ENCODE measurements around the gene SATB1. TPM values are rescaled to one million over a fixed set of nuclear protein-coding genes. Genes with fewer than 3 reads are reported as not detected.

SATB1 gene
- total RNA-seq, 2 donors from 2014 or later = 33.0 to 48.7 TPM

GRCh38 chr3:18382760-18383369 lies 42.3 kb downstream of the SATB1 start:
- TF ChIP-seq, protein P1, sequence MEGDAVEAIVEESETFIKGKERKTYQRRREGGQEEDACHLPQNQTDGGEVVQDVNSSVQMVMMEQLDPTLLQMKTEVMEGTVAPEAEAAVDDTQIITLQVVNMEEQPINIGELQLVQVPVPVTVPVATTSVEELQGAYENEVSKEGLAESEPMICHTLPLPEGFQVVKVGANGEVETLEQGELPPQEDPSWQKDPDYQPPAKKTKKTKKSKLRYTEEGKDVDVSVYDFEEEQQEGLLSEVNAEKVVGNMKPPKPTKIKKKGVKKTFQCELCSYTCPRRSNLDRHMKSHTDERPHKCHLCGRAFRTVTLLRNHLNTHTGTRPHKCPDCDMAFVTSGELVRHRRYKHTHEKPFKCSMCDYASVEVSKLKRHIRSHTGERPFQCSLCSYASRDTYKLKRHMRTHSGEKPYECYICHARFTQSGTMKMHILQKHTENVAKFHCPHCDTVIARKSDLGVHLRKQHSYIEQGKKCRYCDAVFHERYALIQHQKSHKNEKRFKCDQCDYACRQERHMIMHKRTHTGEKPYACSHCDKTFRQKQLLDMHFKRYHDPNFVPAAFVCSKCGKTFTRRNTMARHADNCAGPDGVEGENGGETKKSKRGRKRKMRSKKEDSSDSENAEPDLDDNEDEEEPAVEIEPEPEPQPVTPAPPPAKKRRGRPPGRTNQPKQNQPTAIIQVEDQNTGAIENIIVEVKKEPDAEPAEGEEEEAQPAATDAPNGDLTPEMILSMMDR (IDR thresholded peaks at IDR 0.05) = no peak
- Histone ChIP-seq H3K4me3 (no peak overlapping the region), H3K27ac (no peak overlapping the region), H3K4me1 (ENCODE audit: control insufficient read depth in 1 of 2, low read depth in 2 of 2) (no peaks in the 10 kb centered on the region), H3K36me3 (no peaks in the 10 kb centered on the region), H3K9me3 (no peaks in the 10 kb centered on the region), H3K27me3 (replicated peaks; ENCODE audit: insufficient read depth) (no peaks in the 10 kb centered on the region)
- DNase-seq (ENCODE audit: low spot score) (no peak), ATAC-seq (ENCODE audit: insufficient number of reproducible peaks, low FRiP score, low read depth) (no peak)

GRCh38 chr3:18379647-18380046 lies 45.5 kb downstream of the SATB1 start:
- Histone ChIP-seq H3K27ac (no peak overlapping the region), H3K4me3 (no peak overlapping the region), H3K9me3 (no peaks in the 10 kb centered on the region), H3K27me3 (replicated peaks; ENCODE audit: insufficient read depth) (no peaks in the 10 kb centered on the region), H3K4me1 (ENCODE audit: control insufficient read depth in 1 of 2, low read depth in 2 of 2) (no peaks in the 10 kb centered on the region), H3K36me3 (no peaks in the 10 kb centered on the region)
- ATAC-seq (ENCODE audit: insufficient number of reproducible peaks, low FRiP score, low read depth) = no peak
- TF ChIP-seq, protein P1 (IDR thresholded peaks at IDR 0.05) = no peak
- DNase-seq (ENCODE audit: low spot score) = no peak

DNA sequence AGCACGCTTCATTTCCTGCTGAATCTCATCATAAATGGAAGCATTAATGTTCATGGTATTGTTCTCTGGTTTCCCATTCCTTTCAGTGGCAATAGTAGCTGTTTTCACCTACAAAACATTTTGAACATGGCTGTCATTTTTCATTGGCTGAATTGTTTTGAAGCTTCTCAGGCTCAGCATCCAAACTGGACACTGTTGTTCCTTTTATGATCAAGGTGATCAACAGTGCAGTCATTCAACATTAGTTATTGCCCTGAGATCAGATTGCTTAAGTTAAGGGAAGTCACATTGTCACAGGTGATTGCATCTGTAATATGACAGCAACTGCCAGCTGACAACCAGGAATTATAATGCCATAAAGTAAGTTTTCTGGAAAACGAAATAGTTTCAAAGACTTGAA lies 46.9 kb downstream of the SATB1 start:
- DNase-seq (ENCODE audit: low spot score) = no peak
- Histone ChIP-seq H3K27ac (no peak overlapping the region), H3K4me3 (no peak overlapping the region), H3K27me3 (replicated peaks; ENCODE audit: insufficient read depth) (no peaks in the 10 kb centered on the region), H3K36me3 (no peaks in the 10 kb centered on the region), H3K9me3 (no peaks in the 10 kb centered on the region), H3K4me1 (ENCODE audit: control insufficient read depth in 1 of 2, low read depth in 2 of 2) (no peaks in the 10 kb centered on the region)
- ATAC-seq (ENCODE audit: insufficient number of reproducible peaks, low FRiP score, low read depth) = no peak
- TF ChIP-seq, protein P1 (IDR thresholded peaks at IDR 0.05) = no peak

- ATAC-seq (ENCODE audit: insufficient number of reproducible peaks, low FRiP score, low read depth) (no peak), DNase-seq (ENCODE audit: low spot score) (no peak)
- Histone ChIP-seq H3K27ac (no peak overlapping the region), H3K4me3 (no peak overlapping the region), H3K36me3 (no peaks in the 10 kb centered on the region), H3K27me3 (replicated peaks; ENCODE audit: insufficient read depth) (no peaks in the 10 kb centered on the region), H3K4me1 (ENCODE audit: control insufficient read depth in 1 of 2, low read depth in 2 of 2) (no peaks in the 10 kb centered on the region), H3K9me3 (no peaks in the 10 kb centered on the region)
- TF ChIP-seq, protein P1 (IDR thresholded peaks at IDR 0.05) = no peak
These were observed 48.5 kb downstream of the SATB1 start for GRCh38 chr3:18376682-18377081.

- TF ChIP-seq, protein P1 (IDR thresholded peaks at IDR 0.05) = no peak
- H3K27me3 ChIP-seq (replicated peaks; ENCODE audit: insufficient read depth) = no peaks in the 10 kb centered on the region
- no peak overlapping the region for H3K27ac ChIP-seq
- no peak for ATAC-seq (ENCODE audit: insufficient number of reproducible peaks, low FRiP score, low read depth)
- no peak for DNase-seq (ENCODE audit: low spot score)
- no peaks in the 10 kb centered on the region for H3K9me3 ChIP-seq
- no peak overlapping the region for H3K4me3 ChIP-seq
- no peaks in the 10 kb centered on the region for H3K36me3 ChIP-seq
- no peaks in the 10 kb centered on the region for H3K4me1 ChIP-seq (ENCODE audit: control insufficient read depth in 1 of 2, low read depth in 2 of 2)
These were observed 52.2 kb downstream of the SATB1 start for GRCh38 chr3:18372786-18373405.
